HG02759 (cell line): ENCODE measurements around the gene LAMB4.

Experiments used
- ATAC-seq: cut with Tn5 transposase; IDR thresholded peaks from one replicate; pipeline ENCODE4 v1.9.1; 2021; ENCODE audit warnings: mild to moderate bottlenecking, moderate library complexity; ENCODE audit not compliant: unreplicated experiment

Gene LAMB4

GRCh38 chr7:107999779-108000560, 130.2 kb downstream of the LAMB4 start:
- ATAC-seq, result no peak

DNA sequence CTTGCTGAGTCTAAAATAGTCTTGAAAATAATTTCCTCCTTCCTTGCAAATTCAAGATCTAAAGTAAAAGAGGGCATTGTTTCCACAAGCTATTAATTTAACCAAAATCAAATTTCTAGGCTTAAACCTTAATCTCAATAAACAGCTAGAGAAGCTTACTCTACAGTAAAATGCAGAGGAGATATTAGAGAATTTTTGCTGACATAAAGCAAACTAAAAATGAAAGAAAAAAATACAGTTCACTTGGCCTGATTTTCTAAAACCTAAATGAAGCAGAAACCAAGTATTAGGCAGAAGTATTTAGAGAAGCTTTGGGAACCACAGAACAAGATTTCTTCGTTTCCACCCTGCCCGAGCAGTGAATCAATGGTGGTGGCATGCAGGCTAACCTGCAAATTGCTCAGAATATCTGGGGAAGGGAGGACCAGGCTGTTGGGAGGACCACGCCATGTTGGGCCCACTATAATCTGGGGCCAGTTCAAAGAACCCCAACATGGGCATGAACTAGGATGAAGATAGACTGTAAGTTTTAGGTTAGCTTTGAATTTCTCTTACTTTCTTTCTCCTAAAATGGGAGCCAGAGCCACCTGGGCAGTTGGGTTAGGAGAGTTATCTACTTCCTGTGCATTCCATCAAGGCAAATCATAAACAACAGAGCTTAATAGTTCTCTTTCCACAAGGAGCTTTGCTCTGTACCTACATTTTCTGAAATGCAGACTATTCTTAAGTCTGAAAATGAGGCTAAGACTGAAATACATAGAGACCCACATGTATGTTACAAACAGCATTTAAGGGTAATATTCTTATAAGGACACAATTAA, 131.3 kb downstream of the LAMB4 start:
- no peak for ATAC-seq

DNA sequence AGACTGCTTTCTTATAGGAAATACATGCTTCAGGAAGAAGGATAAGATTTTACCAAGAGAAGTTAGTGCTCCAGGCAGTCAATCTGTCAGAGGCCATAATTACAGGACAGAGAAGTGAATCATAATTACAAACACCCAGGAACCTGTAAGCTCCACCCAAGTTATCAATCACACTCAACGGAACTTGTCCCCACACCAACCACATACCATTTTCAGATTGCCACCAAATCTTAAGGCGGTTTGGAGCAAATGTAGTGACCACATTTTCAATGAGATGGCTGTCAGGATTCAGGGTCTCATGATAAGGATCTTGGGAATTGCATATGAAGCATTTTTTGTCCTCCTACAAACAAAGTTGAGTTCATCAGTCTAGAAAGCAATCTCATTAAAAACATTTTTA, 132.0 kb downstream of the LAMB4 start:
- no peak for ATAC-seq

GRCh38 chr7:107996072-107996882, 133.9 kb downstream of the LAMB4 start:
- ATAC-seq, result no peak

GRCh38 chr7:107995184-107996071, 134.7 kb downstream of the LAMB4 start:
- no peak for ATAC-seq

DNA sequence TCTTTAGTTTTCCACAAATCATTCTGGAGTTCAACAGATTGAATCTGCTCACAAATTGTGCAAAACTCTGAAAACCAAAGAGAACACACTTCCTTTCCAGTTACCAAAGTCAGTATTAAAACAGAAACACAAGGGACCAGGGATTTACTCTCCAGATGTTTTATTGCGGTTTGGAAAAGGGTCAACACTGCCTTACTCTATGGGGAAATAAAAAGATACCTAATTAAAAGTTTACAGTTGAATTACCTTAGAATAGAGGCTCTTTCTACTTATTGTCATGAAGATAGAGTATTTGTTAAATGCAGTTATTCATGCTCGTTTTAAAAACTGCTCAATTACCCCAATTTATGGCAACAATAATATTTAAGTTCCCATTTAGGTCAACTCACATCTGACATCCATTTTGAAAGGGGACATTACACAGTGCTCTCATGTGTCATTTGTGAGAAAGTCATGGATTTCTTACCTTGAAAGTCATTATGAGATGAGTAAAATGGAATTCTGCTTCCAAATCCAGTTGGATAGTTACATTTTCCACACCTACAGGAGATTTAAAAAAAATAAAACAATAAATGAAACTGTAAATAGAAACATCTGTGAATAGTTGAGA, 135.6 kb downstream of the LAMB4 start:
- no peak for ATAC-seq

- ATAC-seq, result no peak
These were observed 136.3 kb downstream of the LAMB4 start for GRCh38 chr7:107993891-107994291.

DNA sequence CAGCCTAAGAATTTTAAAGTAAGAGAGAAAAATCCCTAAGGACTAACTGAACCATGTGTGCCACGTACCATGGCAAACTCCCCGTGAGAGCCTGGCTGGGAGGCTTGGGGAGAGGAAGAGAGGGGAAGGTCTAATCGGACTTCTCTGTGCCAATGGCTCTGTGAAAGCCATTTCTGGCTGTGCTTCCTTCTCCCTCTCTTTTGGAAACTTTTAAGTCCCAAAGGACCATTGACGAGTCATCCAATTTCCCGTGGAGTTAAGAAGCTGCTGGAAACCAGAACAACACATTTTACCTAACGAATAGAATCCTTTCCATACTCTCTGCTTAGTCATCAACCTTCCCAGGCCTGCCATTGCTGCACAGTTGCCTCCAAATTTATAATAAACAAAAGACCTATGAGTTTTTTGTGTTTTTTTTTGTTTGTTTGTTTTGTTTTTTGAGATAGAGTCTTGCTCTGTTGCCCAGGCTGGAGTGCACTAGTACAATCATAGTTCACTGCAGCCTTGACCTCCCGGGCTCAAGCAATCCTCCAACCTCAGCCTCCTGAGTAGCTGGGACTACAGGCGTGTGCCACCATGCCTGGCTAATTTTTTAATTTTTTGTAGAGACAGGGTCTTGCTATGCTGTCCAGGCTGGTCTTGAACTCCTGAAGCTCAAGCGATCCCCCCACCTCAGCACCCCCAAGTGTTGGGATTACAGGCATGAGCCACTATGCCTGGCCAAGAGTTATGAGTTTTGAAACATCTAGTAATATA, 140.4 kb downstream of the LAMB4 start:
- ATAC-seq, result no peak

DNA sequence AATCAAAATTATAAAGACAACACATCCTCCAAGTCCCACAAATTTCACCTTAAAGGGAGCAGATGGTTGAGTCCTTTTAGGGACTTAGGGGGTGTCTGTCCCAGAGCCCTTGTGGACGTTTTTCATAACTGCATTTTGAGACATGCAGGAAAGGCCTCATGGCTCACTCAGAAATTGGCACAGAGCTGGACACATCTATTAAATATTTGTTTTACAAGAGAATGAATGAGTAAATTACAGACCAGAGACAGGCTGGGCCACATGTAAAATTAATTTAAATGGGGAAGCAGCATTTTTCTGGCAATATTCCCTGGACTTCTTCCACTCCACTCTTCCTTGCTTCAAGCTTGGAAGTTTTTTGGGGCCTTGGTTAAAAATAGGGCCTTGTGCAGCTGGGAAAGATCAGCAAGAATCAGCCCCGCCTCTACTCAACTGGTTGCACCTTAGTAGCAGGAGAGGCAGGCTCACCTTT, 147.2 kb downstream of the LAMB4 start:
- ATAC-seq, result no peak

GRCh38 chr7:107982042-107982840, 147.9 kb downstream of the LAMB4 start:
- no peak for ATAC-seq

DNA sequence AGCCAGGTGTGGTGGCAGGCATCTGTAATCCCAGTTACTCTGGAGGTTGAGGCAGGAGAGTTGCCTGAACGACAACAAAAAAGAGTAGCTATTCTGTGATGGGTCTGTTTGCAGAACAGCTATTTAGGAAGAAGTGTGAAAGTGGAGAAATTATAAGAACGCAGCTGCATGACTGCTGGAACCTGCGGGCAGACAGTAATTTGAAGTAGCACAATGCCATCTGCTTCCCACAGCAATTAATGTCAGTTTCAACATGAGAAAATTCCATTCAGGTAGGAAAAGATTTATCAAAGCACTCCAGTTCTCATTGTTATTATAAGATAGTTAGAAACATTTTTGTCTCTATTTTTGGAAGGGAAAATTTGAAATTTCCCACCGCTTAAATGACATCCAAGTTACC, 148.7 kb downstream of the LAMB4 start:
- ATAC-seq, result no peak

GRCh38 chr7:107980671-107981190, 149.4 kb downstream of the LAMB4 start:
- no peak for ATAC-seq

DNA sequence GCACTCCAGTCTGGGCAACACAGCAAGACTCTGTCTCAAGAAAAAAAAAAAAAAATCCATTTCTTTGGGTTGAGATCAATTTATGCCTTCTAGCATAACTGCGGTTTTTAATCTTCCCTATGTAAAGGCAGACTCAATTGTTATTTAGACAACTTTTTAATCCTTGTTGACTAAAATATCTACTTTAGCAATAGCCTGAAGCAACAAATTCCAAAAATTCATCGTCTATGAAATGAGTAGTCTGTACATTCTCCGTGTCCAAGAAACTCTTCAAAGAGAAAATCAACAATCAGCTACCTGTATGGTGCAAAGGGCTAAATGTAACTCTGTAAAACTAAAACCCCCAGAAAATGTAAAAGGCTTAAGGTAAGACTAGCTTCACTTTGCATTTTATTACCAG, 150.0 kb downstream of the LAMB4 start:
- ATAC-seq, result no peak

DNA sequence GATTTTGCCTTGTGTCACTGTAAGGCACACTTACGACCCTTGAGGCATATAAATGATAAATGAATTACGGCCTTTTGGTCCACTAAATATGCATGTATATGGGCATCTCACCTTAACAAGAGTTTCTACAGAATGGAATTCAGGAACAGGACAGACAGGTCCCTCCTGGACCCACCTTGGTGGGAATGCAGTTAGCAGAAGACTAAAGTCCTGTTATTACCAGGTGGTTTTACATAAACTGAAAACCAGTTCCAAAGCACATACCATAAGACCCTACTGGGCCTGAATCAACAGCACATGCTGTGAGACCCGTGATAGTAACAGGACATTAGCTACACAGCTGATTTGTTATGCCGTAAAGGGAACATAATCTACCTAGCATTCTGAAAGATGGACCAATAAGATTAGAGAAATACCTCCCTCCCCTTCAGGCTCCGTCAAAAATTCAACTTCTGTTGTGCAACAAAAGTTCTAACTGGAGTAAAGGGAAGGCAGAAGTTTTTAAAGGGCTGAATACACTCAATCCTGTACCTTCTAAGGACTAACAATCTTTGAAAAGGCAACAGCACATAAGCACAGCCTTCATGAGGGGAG, 151.2 kb downstream of the LAMB4 start:
- no peak for ATAC-seq

DNA sequence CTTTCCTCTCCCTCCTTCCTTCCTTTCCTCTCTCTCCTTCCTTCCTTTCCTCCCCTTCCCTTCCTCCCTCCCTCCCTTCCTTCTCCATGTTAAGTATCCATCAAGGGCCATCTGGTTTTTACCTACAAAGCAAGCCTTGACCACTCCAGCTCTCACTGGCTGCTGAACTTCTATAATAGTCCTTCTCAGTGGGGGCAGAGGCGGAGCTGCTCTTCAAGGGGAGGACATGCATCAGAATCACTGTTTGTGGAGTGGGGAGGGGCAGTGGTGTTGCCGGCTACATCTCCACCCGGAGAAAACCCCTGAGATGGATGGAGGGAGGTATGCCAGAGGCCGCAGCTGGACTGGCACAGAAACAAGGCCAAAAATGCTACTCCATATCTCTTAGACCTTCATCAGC, 153.1 kb downstream of the LAMB4 start:
- no peak for ATAC-seq

GRCh38 chr7:107976620-107977019, 153.5 kb downstream of the LAMB4 start:
- ATAC-seq, result no peak

GRCh38 chr7:107975394-107976013, 154.7 kb downstream of the LAMB4 start:
- no peak for ATAC-seq
